IMR-90 (cell line): ENCODE data around the gene GNAI3. TPM values are rescaled to one million over a fixed set of nuclear protein-coding genes. Genes with fewer than 3 reads are reported as not detected.

Source experiments
- ATAC-seq: fragments of 200-7000 bp; cut with Tn5 transposase; 2 replicates; pipeline ENCODE4 v1.9.1; 2020; ENCODE audit warnings: low read depth, mild to moderate bottlenecking, moderate library complexity
- BruUV-seq: library from RNA; stranded (reverse); fragments of 400-500 nt; replicated peaks from 2 replicates; lab custom pipeline; 2021; lab: Mats Ljungman, UMichigan
- CTCF ChIA-PET: fragments of 300-600 bp; formaldehyde crosslinking; extraction: SDS; loops from one replicate; lab custom pipeline; 2021; ENCODE audit warnings: antibody characterized with exemption; lab: Yijun Ruan, JAX
- POLR2A ChIA-PET: fragments of 300-600 bp; sonication (Branson Sonifier 250); formaldehyde crosslinking; loops from one replicate; lab custom pipeline; 2022; ENCODE audit warnings: antibody characterized with exemption; ENCODE audit not compliant: unreplicated experiment; lab: Charles Lee
- DNase-seq: peaks from one replicate; pipeline ENCODE4 v3.0.0; 2013
- H2AFZ ChIP-seq: replicated peaks from 2 replicates; pipeline ENCODE3; 2013; ENCODE audit warnings: low read length, mild to moderate bottlenecking; ENCODE audit not compliant: poor library complexity
- H2AK5ac ChIP-seq: 2 replicates; pipeline ENCODE4 v1.6.1; 2013; ENCODE audit warnings: low read depth, low read length, inconsistent platforms
- H2AK9ac ChIP-seq: replicated peaks from 2 replicates; pipeline ENCODE3; 2013; ENCODE audit warnings: mild to moderate bottlenecking, low read depth, low read length, moderate library complexity; ENCODE audit not compliant: poor library complexity
- H2BK120ac ChIP-seq: 2 replicates; pipeline ENCODE4 v1.6.1; 2013; ENCODE audit warnings: low read depth, low read length, inconsistent platforms
- H2BK15ac ChIP-seq: 3 replicates; pipeline ENCODE4 v1.6.1; 2013; ENCODE audit warnings: low read depth, low read length, inconsistent platforms
- H2BK20ac ChIP-seq: 2 replicates; pipeline ENCODE4 v1.6.1; 2013; ENCODE audit warnings: low read depth, mild to moderate bottlenecking, inconsistent platforms, low read length, moderate library complexity
- H2BK5ac ChIP-seq: 2 replicates; pipeline ENCODE4 v1.6.1; 2013; ENCODE audit warnings: mild to moderate bottlenecking, low read depth, low read length, inconsistent platforms; ENCODE audit not compliant: poor library complexity, severe bottlenecking
- H3K14ac ChIP-seq: replicated peaks from 2 replicates; pipeline ENCODE4 v1.6.1; 2013; ENCODE audit warnings: low read depth, low read length, inconsistent platforms
- H3K18ac ChIP-seq: 2 replicates; pipeline ENCODE4 v1.6.1; 2013; ENCODE audit warnings: low read depth, low read length, control low read depth
- H3K23ac ChIP-seq: 2 replicates; pipeline ENCODE4 v1.6.1; 2013; ENCODE audit warnings: low read depth, low read length, inconsistent platforms
- H3K27ac ChIP-seq: 2 replicates; pipeline ENCODE4 v1.5.1; 2013; ENCODE audit warnings: mild to moderate bottlenecking, control low read depth, low read length; ENCODE audit not compliant: insufficient read depth
- H3K27me3 ChIP-seq: 2 replicates; pipeline ENCODE4 v1.6.1; 2013; ENCODE audit warnings: low read length; ENCODE audit not compliant: control insufficient read depth, insufficient read depth
- H3K36me3 ChIP-seq: 2 replicates; pipeline ENCODE4 v1.6.1; 2013; ENCODE audit warnings: low read length, mixed read lengths; ENCODE audit not compliant: control insufficient read depth, insufficient read depth
- H3K4ac ChIP-seq: 2 replicates; pipeline ENCODE4 v1.6.1; 2013; ENCODE audit warnings: low read depth, low read length, inconsistent platforms
- H3K4me1 ChIP-seq: 2 replicates; pipeline ENCODE4 v1.6.1; 2013; ENCODE audit warnings: low read length, mixed read lengths; ENCODE audit not compliant: control insufficient read depth, insufficient read depth
- H3K4me2 ChIP-seq: 2 replicates; pipeline ENCODE4 v1.6.1; 2013; ENCODE audit warnings: low read depth, mild to moderate bottlenecking, control low read depth, low read length, moderate library complexity
- H3K4me3 ChIP-seq: 2 replicates; pipeline ENCODE4 v1.5.1; 2013; ENCODE audit warnings: low read depth, mild to moderate bottlenecking, control low read depth, low read length, moderate library complexity; ENCODE audit not compliant: insufficient read depth
- H3K56ac ChIP-seq: 2 replicates; pipeline ENCODE4 v1.6.1; 2013; ENCODE audit warnings: low read length, inconsistent platforms; ENCODE audit not compliant: insufficient read depth; ENCODE audit errors: extremely low read depth
- H3K79me1 ChIP-seq, 2 experiments: 2 replicates each; pipeline ENCODE4 v1.6.1; 2013; ENCODE audit warnings: low read length in 2 of 2, inconsistent platforms in 1 of 2, low read depth in 1 of 2
- H3K9ac ChIP-seq: 2 replicates; pipeline ENCODE4 v1.6.1; 2013; ENCODE audit warnings: low read depth, low read length, control low read depth
- H3K9me1 ChIP-seq: 2 replicates; pipeline ENCODE4 v1.6.1; 2013; ENCODE audit warnings: low read length, inconsistent platforms; ENCODE audit not compliant: insufficient read depth
- H3K9me3 ChIP-seq: 2 replicates; pipeline ENCODE4 v1.6.1; 2013; ENCODE audit warnings: low read length; ENCODE audit not compliant: control insufficient read depth, insufficient read depth
- H4K20me1 ChIP-seq: 2 replicates; pipeline ENCODE4 v1.6.1; 2013; ENCODE audit warnings: low read length, inconsistent platforms; ENCODE audit not compliant: insufficient read depth
- H4K5ac ChIP-seq: 2 replicates; pipeline ENCODE4 v1.6.1; 2013; ENCODE audit warnings: mild to moderate bottlenecking, low read depth, low read length, control low read depth
- H4K8ac ChIP-seq, 2 experiments: 2 replicates each; pipeline ENCODE4 v1.6.1; 2013; ENCODE audit warnings: low read depth in 2 of 2, low read length in 2 of 2, control low read depth in 1 of 2, inconsistent platforms in 1 of 2
- H4K91ac ChIP-seq: 2 replicates; pipeline ENCODE4 v1.6.1; 2013; ENCODE audit warnings: low read depth, low read length, inconsistent platforms; ENCODE audit not compliant: insufficient read depth
- BHLHE40 ChIP-seq: fragments of 150-350 bp; IDR thresholded peaks from 2 replicates; pipeline ENCODE4 v1.6.1; 2016; ENCODE audit warnings: mild to moderate bottlenecking, low read depth, low read length
- CEBPB ChIP-seq: IDR thresholded peaks from 2 replicates; pipeline ENCODE4 v1.6.1; 2012; ENCODE audit warnings: low read depth, low read length, improper control_type of control experiment
- CHD1 ChIP-seq: IDR thresholded peaks from 2 replicates; pipeline ENCODE4 v1.6.1; 2012; ENCODE audit warnings: low read depth, low read length, improper control_type of control experiment
- CTCF ChIP-seq: conservative IDR thresholded peaks from 2 replicates; pipeline ENCODE4 v1.5.1; 2012; ENCODE audit warnings: mild to moderate bottlenecking, low read depth, low read length, improper control_type of control experiment
- ELK1 ChIP-seq: fragments of 150-350 bp; IDR thresholded peaks from 2 replicates; pipeline ENCODE4 v1.6.1; 2016; ENCODE audit warnings: low read depth, mild to moderate bottlenecking, low read length, moderate library complexity, borderline replicate concordance
- FOS ChIP-seq: fragments of 150-350 bp; IDR thresholded peaks from 2 replicates; pipeline ENCODE4 v1.6.1; 2016; ENCODE audit warnings: low read depth, low read length
- MAZ ChIP-seq: IDR thresholded peaks from 2 replicates; pipeline ENCODE4 v1.6.1; 2012; ENCODE audit warnings: low read depth, mild to moderate bottlenecking, low read length, improper control_type of control experiment, moderate library complexity, borderline replicate concordance
- MXI1 ChIP-seq: IDR thresholded peaks from 2 replicates; pipeline ENCODE4 v1.6.1; 2012; ENCODE audit warnings: low read depth, mild to moderate bottlenecking, low read length, moderate library complexity, borderline replicate concordance
- NFE2L2 ChIP-seq: fragments of 150-350 bp; IDR thresholded peaks from 2 replicates; pipeline ENCODE4 v1.6.1; 2016; ENCODE audit warnings: low read depth, mild to moderate bottlenecking, low read length
- POLR2A ChIP-seq: IDR thresholded peaks from 2 replicates; pipeline ENCODE4 v1.6.1; 2012; ENCODE audit warnings: mild to moderate bottlenecking, low read depth, low read length
- RAD21 ChIP-seq: IDR thresholded peaks from 2 replicates; pipeline ENCODE4 v1.6.1; 2012; ENCODE audit warnings: low read length, improper control_type of control experiment
- RCOR1 ChIP-seq: IDR thresholded peaks from 2 replicates; pipeline ENCODE4 v1.6.1; 2012; ENCODE audit warnings: mild to moderate bottlenecking, low read length, improper control_type of control experiment; ENCODE audit not compliant: insufficient replicate concordance
- RFX5 ChIP-seq: IDR thresholded peaks from 2 replicates; pipeline ENCODE4 v1.8.0; 2012; ENCODE audit warnings: low read depth, mild to moderate bottlenecking, low read length, moderate library complexity
- SMC3 ChIP-seq: fragments of 150-350 bp; IDR thresholded peaks from 2 replicates; pipeline ENCODE4 v1.6.1; 2016; ENCODE audit warnings: low read depth, mild to moderate bottlenecking, antibody characterized with exemption, low read length, moderate library complexity
- USF2 ChIP-seq: fragments of 150-350 bp; IDR thresholded peaks from 2 replicates; pipeline ENCODE4 v1.6.1; 2017; ENCODE audit warnings: mild to moderate bottlenecking, antibody characterized with exemption, low read length, low read depth
- WGBS, 2 experiments: methylation state at CpG; one replicate each; pipeline versions ENCODE4 v1.1.5 to v1.1.7; 2013; ENCODE audit warnings: missing lambda C conversion rate in 2 of 2; ENCODE audit not compliant: insufficient read length in 1 of 2; ENCODE audit errors: extremely low coverage in 2 of 2; 5-methylcytosine and 5-hydroxymethylcytosine counted together
- dilution Hi-C: fragments of 300-500 bp; cut with HindIII; formaldehyde crosslinking; loops from one replicate; pipeline ENCODE4 v1.14.3; 2018; ENCODE audit warnings: low sequenced_read_pairs; ENCODE audit not compliant: unreplicated experiment
- in situ Hi-C: fragments of 300-500 bp; cut with MboI; formaldehyde crosslinking; loops from 3 replicates; pipeline ENCODE4 v1.14.3; 2019; ENCODE audit warnings: low sequenced_read_pairs, inconsistent platforms, mixed read lengths
- intact Hi-C: fragments of 100-400 bp; cut with micrococcal nuclease; formaldehyde crosslinking; loops from 2 replicates; pipeline ENCODE4 v1.10.0; 2022
- polyA plus RNA-seq, 3 experiments: library from polyadenylated mRNA; depleted of rRNA; stranded (reverse); fragments of >200 nt; gene quantifications; 2 replicates each; pipeline ENCODE4 v1.2.3, GENCODE V29; 2012; ENCODE audit warnings: low replicate concordance in 1 of 3
- total RNA-seq: library from RNA; depleted of rRNA; stranded (reverse); fragments of >200 nt; gene quantifications from 2 replicates; pipeline ENCODE4 v1.2.3, GENCODE V29; 2012

GNAI3 gene
- total and polyA plus RNA-seq, 2 of the 4 experiments (the other 2 are of a cell fraction) = 5.9 to 14.9 TPM

- no peak overlapping the region for H4K91ac ChIP-seq
- no peak overlapping the region for H4K8ac ChIP-seq
- no peak overlapping the region for H2BK5ac ChIP-seq
- 93% methylated on average over 6 of the region's 12 CpGs; no CpG with 5 or more reads in 1 of the 2 experiments for WGBS, 2 experiments
- dilution Hi-C loops = no loop called here
- no peak overlapping the region for H3K4ac ChIP-seq
- H2BK20ac ChIP-seq = no peak overlapping the region
- H3K4me1 ChIP-seq = peaks cover 2% of the 10 kb centered on the region
- 0 out of 2 replicates have a peak, but pooled peaks cover 3% of the 10 kb centered on the region for H3K27me3 ChIP-seq
- H3K23ac ChIP-seq = no peak overlapping the region
- in situ Hi-C loops = no loop called here
- no peak overlapping the region for H2AK5ac ChIP-seq
- no peak overlapping the region for H2BK15ac ChIP-seq
- ATAC-seq (no peak), DNase-seq (no peak)
- ChIA-PET CTCF (no interaction called here), POLR2A (no interaction called here)
- no peak overlapping the region for H3K56ac ChIP-seq
- H2BK120ac ChIP-seq = no peak overlapping the region
- no peak overlapping the region for H4K5ac ChIP-seq
- no TSS peak for BruUV-seq
- no peak overlapping the region for H3K9ac ChIP-seq
- intact Hi-C loops = no loop called here
- peaks cover 7% of the 10 kb centered on the region; the same call in 1 of the 2 replicates for H3K36me3 ChIP-seq
- H3K4me2 ChIP-seq = no peak overlapping the region
- no peak overlapping the region for H3K14ac ChIP-seq
- no peak overlapping the region for H3K4me3 ChIP-seq
- no peak overlapping the region for H3K27ac ChIP-seq
- peaks cover 0 to 10% of the 10 kb centered on the region in 2 experiments; a peak in 3 of 4 replicates for H3K79me1 ChIP-seq
- H2AFZ ChIP-seq = no peak overlapping the region
- H3K9me3 ChIP-seq = no peaks in the 10 kb centered on the region
- H3K18ac ChIP-seq = no peak overlapping the region
- no peak for TF ChIP-seq POLR2A
- no peak for TF ChIP-seq RAD21
- no peak for TF ChIP-seq RCOR1
- no peak for TF ChIP-seq CEBPB
- no peak for TF ChIP-seq MAZ
- no peak for TF ChIP-seq BHLHE40
- no peak for TF ChIP-seq NFE2L2
- no peak for TF ChIP-seq USF2
- TF ChIP-seq FOS = no peak
- TF ChIP-seq SMC3 = no peak
- no peak for TF ChIP-seq RFX5
- no peak for TF ChIP-seq ELK1
- TF ChIP-seq CTCF = no peak
- no peak for TF ChIP-seq CHD1
- TF ChIP-seq MXI1 = no peak
- H3K9me1 ChIP-seq = peaks cover 9% of the 10 kb centered on the region
- H2AK9ac ChIP-seq = no peak overlapping the region
- H4K20me1 ChIP-seq = no peaks in the 10 kb centered on the region
Observed at GRCh38 chr1:109654519-109654918, 106.1 kb downstream of the GNAI3 start.
